Liver (tissue), 3 donors: Measurements from ENCODE around the gene F2RL3.

Experiments used
- CTCF ChIP-seq: fragments of 150-350 bp; IDR thresholded peaks from 2 replicates; pipeline ENCODE4 v1.5.1; 2017; ENCODE audit warnings: improper control_type of control experiment, low read depth, low read length; ENCODE audit not compliant: missing input control
- GABPA ChIP-seq, 2 donors: IDR thresholded peaks in 1 of 2; conservative IDR thresholded peaks in 1 of 2; 2 replicates each; pipeline ENCODE4 v1.6.1; 2016; ENCODE audit warnings: antibody characterized with exemption in 2 of 2, mild to moderate bottlenecking in 1 of 2, moderate library complexity in 1 of 2
- donor health status: healthy.
- donor health status: healthy.

DNA sequence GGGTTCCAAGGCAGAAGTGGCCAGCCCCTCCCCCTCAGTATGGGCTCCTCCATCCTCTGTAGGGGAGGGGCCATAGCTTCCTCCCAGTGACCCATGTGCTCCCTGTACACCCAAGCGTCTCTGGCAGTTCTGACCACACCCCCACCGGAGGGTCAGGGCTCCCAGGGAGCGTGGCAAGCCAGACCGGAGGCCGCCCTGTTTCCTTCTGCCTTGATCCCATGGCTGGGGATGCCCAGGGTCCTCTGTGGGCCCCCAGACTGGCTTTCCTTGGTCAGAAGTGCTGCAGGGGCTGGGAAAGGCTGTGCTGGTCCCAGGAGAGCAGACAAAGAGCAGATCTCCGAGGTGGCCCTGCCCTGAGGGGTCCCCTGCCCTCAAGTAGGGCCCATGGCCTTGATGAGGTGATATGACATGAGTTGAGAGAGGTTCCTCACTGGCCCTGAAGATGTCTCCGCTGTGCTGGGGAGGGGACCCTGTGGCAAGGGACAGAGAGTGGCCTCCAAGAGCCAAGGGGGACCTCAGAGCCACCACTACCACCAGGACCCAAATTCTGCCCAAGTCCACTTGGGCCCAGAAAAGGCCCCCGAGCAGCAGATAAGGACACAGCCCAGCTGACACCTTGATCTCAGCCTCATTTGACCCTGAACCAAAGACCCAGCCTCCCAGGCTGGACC lies 7.8 kb upstream of the F2RL3 start:
- no peak for TF ChIP-seq CTCF
- no peak for TF ChIP-seq GABPA (IDR thresholded peaks at IDR 0.05 in 1 of 2, conservative IDR thresholded peaks at IDR 0.05 in 1 of 2)
